ENCODE data around the gene MAPK6. TPM values are rescaled to one million over a fixed set of nuclear protein-coding genes. Genes with fewer than 3 reads are reported as not detected.

Gene MAPK6
- polyA plus RNA-seq, 1 donor (not counting 4 experiments of a cell fraction or from before 2014, with no cell fraction given): 103 TPM

GRCh38 chr15:52085299-52085698 is 66.3 kb downstream of the MAPK6 start:
- FAIRE-seq: no peak
- Histone ChIP-seq H2AFZ (ENCODE audit: control insufficient read depth, low read length) (no peak overlapping the region), H3K27ac (ENCODE audit: control insufficient read depth, insufficient read depth, low read length) (no peak overlapping the region), H3K9me1 (ENCODE audit: control insufficient read depth, extremely low read depth, insufficient read depth, low read length) (no peaks in the 10 kb centered on the region), H3K36me3 (ENCODE audit: control insufficient read depth in 2 of 2, extremely low read depth in 1 of 2, insufficient read depth in 2 of 2, low read length in 2 of 2) (no peaks in the 10 kb centered on the region), H3K9me3 (ENCODE audit: control insufficient read depth, low read depth, low read length) (peaks cover 3% of the 10 kb centered on the region), H3K79me2 (ENCODE audit: control insufficient read depth, insufficient read depth, low read length) (no peaks in the 10 kb centered on the region), H4K20me1 (ENCODE audit: control insufficient read depth, extremely low read depth, insufficient read depth, low read length) (no peaks in the 10 kb centered on the region), H3K4me2 (ENCODE audit: control insufficient read depth, extremely low read depth, insufficient read depth, low read depth, low read length) (no peak overlapping the region), H3K27me3 (ENCODE audit: control insufficient read depth, extremely low read depth, insufficient read depth, low read length) (no peaks in the 10 kb centered on the region), H3K9ac (ENCODE audit: control insufficient read depth, extremely low read depth, insufficient read depth, low read length) (no peak overlapping the region), H3K4me1 (ENCODE audit: control insufficient read depth, extremely low read depth, insufficient read depth, low read length) (peaks cover 5% of the 10 kb centered on the region), H3K4me3 (ENCODE audit: control insufficient read depth in 2 of 3, extremely low read depth in 1 of 3, insufficient read depth in 2 of 3, low read depth in 1 of 3, low read length in 3 of 3) (no peak overlapping the region)
- no peak for DNase-seq (ENCODE audit: low read depth, low spot score)
- dilution Hi-C loops (cut with MboI; ENCODE audit: extremely low pct_ligation_motif_present, low sequenced_read_pairs): no loop called here
- no peak for TF ChIP-seq CTCF (optimal IDR thresholded peaks at IDR 0.05 in 1 of 3, IDR thresholded peaks at IDR 0.05 in 1 of 3, conservative IDR thresholded peaks at IDR 0.05 in 1 of 3; ENCODE audit: extremely low read depth in 1 of 3, insufficient read depth in 2 of 3, low read length in 3 of 3)
- TF ChIP-seq EZH2 (IDR thresholded peaks at IDR 0.05; ENCODE audit: low read length): no peak

- Histone ChIP-seq H3K4me3 (ENCODE audit: control insufficient read depth in 2 of 3, extremely low read depth in 1 of 3, insufficient read depth in 2 of 3, low read depth in 1 of 3, low read length in 3 of 3) (no peak overlapping the region), H2AFZ (ENCODE audit: control insufficient read depth, low read length) (no peak overlapping the region), H3K9ac (ENCODE audit: control insufficient read depth, extremely low read depth, insufficient read depth, low read length) (no peak overlapping the region), H3K4me2 (ENCODE audit: control insufficient read depth, extremely low read depth, insufficient read depth, low read depth, low read length) (no peak overlapping the region), H3K4me1 (ENCODE audit: control insufficient read depth, extremely low read depth, insufficient read depth, low read length) (peaks cover 3% of the 10 kb centered on the region), H3K36me3 (ENCODE audit: control insufficient read depth in 2 of 2, extremely low read depth in 1 of 2, insufficient read depth in 2 of 2, low read length in 2 of 2) (no peaks in the 10 kb centered on the region), H3K27me3 (ENCODE audit: control insufficient read depth, extremely low read depth, insufficient read depth, low read length) (no peaks in the 10 kb centered on the region), H3K9me1 (ENCODE audit: control insufficient read depth, extremely low read depth, insufficient read depth, low read length) (no peaks in the 10 kb centered on the region), H3K27ac (ENCODE audit: control insufficient read depth, insufficient read depth, low read length) (no peak overlapping the region), H3K79me2 (ENCODE audit: control insufficient read depth, insufficient read depth, low read length) (no peaks in the 10 kb centered on the region), H4K20me1 (ENCODE audit: control insufficient read depth, extremely low read depth, insufficient read depth, low read length) (no peaks in the 10 kb centered on the region), H3K9me3 (ENCODE audit: control insufficient read depth, low read depth, low read length) (peaks cover 3% of the 10 kb centered on the region)
- no peak for DNase-seq (ENCODE audit: low read depth, low spot score)
- dilution Hi-C loops (cut with MboI; ENCODE audit: extremely low pct_ligation_motif_present, low sequenced_read_pairs): no loop called here
- FAIRE-seq: no peak
- no peak for TF ChIP-seq EZH2 (IDR thresholded peaks at IDR 0.05; ENCODE audit: low read length)
- TF ChIP-seq CTCF (optimal IDR thresholded peaks at IDR 0.05 in 1 of 3, IDR thresholded peaks at IDR 0.05 in 1 of 3, conservative IDR thresholded peaks at IDR 0.05 in 1 of 3; ENCODE audit: extremely low read depth in 1 of 3, insufficient read depth in 2 of 3, low read length in 3 of 3): no peak
Measured at GRCh38 chr15:52086011-52086786, 67.2 kb downstream of the MAPK6 start.
